Measurements from ENCODE around the gene RIMBP2. TPM values are rescaled to one million over a fixed set of nuclear protein-coding genes. Genes with fewer than 3 reads are reported as not detected.

RIMBP2 gene
- total and polyA plus RNA-seq, 2 experiments from 2014 or later = 0.31 to 0.37 TPM

- H3K27me3 ChIP-seq (ENCODE audit: insufficient read depth) = no peaks in the 10 kb centered on the region
- H3K27ac Mint-ChIP-seq = no peak overlapping the region
- no peaks in the 10 kb centered on the region for H3K36me3 ChIP-seq (ENCODE audit: insufficient read depth)
- ATAC-seq (no peak), DNase-seq (ENCODE audit: low spot score) (no peak)
- no peak overlapping the region for H3K27ac ChIP-seq (ENCODE audit: low read depth)
- no peak overlapping the region for H3K4me2 ChIP-seq
- no peaks in the 10 kb centered on the region for H3F3A ChIP-seq (replicated peaks; ENCODE audit: low read depth)
- no peaks in the 10 kb centered on the region for H4K20me1 ChIP-seq (replicated peaks; ENCODE audit: insufficient read depth)
- no peaks in the 10 kb centered on the region for H3K9me2 ChIP-seq (ENCODE audit: insufficient read depth)
- H3K79me2 ChIP-seq (replicated peaks; ENCODE audit: insufficient read depth) = no peaks in the 10 kb centered on the region
- H3K36me3 Mint-ChIP-seq (ENCODE audit: low read depth) = peaks cover 24% of the 10 kb centered on the region
- H3K27me3 Mint-ChIP-seq (ENCODE audit: insufficient read depth, low read depth, poor library complexity) = peaks cover 6% of the 10 kb centered on the region
- TF ChIP-seq EZH2phosphoT487 (IDR thresholded peaks at IDR 0.05; ENCODE audit: unreplicated experiment) (no peak), JUNB (IDR thresholded peaks at IDR 0.05; ENCODE audit: unreplicated experiment) (no peak), POLR2AphosphoS5 (IDR thresholded peaks at IDR 0.05; ENCODE audit: low read depth) (no peak), NANOG (IDR thresholded peaks at IDR 0.05; ENCODE audit: borderline replicate concordance) (no peak), STAT1 (IDR thresholded peaks at IDR 0.05; ENCODE audit: unreplicated experiment) (no peak), EZH2 (IDR thresholded peaks at IDR 0.05; ENCODE audit: low read depth, unreplicated experiment) (no peak), ZNF331 (CRISPR knock-in tag; IDR thresholded peaks at IDR 0.05; ENCODE audit: low read depth) (no peak), CREB1 (CRISPR knock-in tag; IDR thresholded peaks at IDR 0.05; ENCODE audit: low read depth) (no peak)
- TF ChIP-seq, protein P1, sequence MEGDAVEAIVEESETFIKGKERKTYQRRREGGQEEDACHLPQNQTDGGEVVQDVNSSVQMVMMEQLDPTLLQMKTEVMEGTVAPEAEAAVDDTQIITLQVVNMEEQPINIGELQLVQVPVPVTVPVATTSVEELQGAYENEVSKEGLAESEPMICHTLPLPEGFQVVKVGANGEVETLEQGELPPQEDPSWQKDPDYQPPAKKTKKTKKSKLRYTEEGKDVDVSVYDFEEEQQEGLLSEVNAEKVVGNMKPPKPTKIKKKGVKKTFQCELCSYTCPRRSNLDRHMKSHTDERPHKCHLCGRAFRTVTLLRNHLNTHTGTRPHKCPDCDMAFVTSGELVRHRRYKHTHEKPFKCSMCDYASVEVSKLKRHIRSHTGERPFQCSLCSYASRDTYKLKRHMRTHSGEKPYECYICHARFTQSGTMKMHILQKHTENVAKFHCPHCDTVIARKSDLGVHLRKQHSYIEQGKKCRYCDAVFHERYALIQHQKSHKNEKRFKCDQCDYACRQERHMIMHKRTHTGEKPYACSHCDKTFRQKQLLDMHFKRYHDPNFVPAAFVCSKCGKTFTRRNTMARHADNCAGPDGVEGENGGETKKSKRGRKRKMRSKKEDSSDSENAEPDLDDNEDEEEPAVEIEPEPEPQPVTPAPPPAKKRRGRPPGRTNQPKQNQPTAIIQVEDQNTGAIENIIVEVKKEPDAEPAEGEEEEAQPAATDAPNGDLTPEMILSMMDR (conservative IDR thresholded peaks at IDR 0.05; ENCODE audit: low read depth in 2 of 2) = no peak
- TF ChIP-seq, protein P2, sequence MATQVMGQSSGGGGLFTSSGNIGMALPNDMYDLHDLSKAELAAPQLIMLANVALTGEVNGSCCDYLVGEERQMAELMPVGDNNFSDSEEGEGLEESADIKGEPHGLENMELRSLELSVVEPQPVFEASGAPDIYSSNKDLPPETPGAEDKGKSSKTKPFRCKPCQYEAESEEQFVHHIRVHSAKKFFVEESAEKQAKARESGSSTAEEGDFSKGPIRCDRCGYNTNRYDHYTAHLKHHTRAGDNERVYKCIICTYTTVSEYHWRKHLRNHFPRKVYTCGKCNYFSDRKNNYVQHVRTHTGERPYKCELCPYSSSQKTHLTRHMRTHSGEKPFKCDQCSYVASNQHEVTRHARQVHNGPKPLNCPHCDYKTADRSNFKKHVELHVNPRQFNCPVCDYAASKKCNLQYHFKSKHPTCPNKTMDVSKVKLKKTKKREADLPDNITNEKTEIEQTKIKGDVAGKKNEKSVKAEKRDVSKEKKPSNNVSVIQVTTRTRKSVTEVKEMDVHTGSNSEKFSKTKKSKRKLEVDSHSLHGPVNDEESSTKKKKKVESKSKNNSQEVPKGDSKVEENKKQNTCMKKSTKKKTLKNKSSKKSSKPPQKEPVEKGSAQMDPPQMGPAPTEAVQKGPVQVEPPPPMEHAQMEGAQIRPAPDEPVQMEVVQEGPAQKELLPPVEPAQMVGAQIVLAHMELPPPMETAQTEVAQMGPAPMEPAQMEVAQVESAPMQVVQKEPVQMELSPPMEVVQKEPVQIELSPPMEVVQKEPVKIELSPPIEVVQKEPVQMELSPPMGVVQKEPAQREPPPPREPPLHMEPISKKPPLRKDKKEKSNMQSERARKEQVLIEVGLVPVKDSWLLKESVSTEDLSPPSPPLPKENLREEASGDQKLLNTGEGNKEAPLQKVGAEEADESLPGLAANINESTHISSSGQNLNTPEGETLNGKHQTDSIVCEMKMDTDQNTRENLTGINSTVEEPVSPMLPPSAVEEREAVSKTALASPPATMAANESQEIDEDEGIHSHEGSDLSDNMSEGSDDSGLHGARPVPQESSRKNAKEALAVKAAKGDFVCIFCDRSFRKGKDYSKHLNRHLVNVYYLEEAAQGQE (IDR thresholded peaks at IDR 0.05; ENCODE audit: unreplicated experiment) = no peak
- TF ChIP-seq, protein P3, sequence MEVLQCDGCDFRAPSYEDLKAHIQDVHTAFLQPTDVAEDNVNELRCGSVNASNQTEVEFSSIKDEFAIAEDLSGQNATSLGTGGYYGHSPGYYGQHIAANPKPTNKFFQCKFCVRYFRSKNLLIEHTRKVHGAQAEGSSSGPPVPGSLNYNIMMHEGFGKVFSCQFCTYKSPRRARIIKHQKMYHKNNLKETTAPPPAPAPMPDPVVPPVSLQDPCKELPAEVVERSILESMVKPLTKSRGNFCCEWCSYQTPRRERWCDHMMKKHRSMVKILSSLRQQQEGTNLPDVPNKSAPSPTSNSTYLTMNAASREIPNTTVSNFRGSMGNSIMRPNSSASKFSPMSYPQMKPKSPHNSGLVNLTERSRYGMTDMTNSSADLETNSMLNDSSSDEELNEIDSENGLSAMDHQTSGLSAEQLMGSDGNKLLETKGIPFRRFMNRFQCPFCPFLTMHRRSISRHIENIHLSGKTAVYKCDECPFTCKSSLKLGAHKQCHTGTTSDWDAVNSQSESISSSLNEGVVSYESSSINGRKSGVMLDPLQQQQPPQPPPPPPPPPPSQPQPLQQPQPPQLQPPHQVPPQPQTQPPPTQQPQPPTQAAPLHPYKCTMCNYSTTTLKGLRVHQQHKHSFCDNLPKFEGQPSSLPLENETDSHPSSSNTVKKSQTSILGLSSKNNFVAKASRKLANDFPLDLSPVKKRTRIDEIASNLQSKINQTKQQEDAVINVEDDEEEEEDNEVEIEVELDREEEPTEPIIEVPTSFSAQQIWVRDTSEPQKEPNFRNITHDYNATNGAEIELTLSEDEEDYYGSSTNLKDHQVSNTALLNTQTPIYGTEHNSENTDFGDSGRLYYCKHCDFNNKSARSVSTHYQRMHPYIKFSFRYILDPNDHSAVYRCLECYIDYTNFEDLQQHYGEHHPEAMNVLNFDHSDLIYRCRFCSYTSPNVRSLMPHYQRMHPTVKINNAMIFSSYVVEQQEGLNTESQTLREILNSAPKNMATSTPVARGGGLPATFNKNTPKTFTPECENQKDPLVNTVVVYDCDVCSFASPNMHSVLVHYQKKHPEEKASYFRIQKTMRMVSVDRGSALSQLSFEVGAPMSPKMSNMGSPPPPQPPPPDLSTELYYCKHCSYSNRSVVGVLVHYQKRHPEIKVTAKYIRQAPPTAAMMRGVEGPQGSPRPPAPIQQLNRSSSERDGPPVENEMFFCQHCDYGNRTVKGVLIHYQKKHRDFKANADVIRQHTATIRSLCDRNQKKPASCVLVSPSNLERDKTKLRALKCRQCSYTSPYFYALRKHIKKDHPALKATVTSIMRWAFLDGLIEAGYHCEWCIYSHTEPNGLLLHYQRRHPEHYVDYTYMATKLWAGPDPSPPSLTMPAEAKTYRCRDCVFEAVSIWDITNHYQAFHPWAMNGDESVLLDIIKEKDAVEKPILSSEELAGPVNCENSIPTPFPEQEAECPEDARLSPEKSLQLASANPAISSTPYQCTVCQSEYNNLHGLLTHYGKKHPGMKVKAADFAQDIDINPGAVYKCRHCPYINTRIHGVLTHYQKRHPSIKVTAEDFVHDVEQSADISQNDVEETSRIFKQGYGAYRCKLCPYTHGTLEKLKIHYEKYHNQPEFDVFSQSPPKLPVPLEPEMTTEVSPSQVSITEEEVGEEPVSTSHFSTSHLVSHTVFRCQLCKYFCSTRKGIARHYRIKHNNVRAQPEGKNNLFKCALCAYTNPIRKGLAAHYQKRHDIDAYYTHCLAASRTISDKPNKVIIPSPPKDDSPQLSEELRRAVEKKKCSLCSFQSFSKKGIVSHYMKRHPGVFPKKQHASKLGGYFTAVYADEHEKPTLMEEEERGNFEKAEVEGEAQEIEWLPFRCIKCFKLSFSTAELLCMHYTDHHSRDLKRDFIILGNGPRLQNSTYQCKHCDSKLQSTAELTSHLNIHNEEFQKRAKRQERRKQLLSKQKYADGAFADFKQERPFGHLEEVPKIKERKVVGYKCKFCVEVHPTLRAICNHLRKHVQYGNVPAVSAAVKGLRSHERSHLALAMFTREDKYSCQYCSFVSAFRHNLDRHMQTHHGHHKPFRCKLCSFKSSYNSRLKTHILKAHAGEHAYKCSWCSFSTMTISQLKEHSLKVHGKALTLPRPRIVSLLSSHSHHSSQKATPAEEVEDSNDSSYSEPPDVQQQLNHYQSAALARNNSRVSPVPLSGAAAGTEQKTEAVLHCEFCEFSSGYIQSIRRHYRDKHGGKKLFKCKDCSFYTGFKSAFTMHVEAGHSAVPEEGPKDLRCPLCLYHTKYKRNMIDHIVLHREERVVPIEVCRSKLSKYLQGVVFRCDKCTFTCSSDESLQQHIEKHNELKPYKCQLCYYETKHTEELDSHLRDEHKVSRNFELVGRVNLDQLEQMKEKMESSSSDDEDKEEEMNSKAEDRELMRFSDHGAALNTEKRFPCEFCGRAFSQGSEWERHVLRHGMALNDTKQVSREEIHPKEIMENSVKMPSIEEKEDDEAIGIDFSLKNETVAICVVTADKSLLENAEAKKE (CRISPR knock-in tag; IDR thresholded peaks at IDR 0.05) = no peak
- TF ChIP-seq, protein P4, sequence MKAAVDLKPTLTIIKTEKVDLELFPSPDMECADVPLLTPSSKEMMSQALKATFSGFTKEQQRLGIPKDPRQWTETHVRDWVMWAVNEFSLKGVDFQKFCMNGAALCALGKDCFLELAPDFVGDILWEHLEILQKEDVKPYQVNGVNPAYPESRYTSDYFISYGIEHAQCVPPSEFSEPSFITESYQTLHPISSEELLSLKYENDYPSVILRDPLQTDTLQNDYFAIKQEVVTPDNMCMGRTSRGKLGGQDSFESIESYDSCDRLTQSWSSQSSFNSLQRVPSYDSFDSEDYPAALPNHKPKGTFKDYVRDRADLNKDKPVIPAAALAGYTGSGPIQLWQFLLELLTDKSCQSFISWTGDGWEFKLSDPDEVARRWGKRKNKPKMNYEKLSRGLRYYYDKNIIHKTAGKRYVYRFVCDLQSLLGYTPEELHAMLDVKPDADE (IDR thresholded peaks at IDR 0.05) = no peak
- no peaks in the 10 kb centered on the region for H3K4me1 Mint-ChIP-seq
- H3K4me3 Mint-ChIP-seq = no peak overlapping the region
- peaks cover 92% of the 10 kb centered on the region for H3K9me3 Mint-ChIP-seq
- no peak overlapping the region for H3K4me3 ChIP-seq
- H2AFZ ChIP-seq = no peak overlapping the region
- no peaks in the 10 kb centered on the region for H3K4me1 ChIP-seq (ENCODE audit: insufficient read depth)
Measured at GRCh38 chr12:130433411-130433810, 282.7 kb downstream of the RIMBP2 start.
